Neutrophil (primary cell): ENCODE results near the gene LYSMD3.

Source experiments
- H3K27ac ChIP-seq: fragments of 200-600 bp; sonication (generic); 2 replicates; pipeline ENCODE4 v1.5.1; 2016; ENCODE audit warnings: mild to moderate bottlenecking, moderate library complexity
- H3K27me3 ChIP-seq: fragments of 200-600 bp; sonication (generic); 2 replicates; pipeline ENCODE4 v1.6.0; 2016; ENCODE audit warnings: mild to moderate bottlenecking
- H3K36me3 ChIP-seq: fragments of 200-600 bp; sonication (generic); 2 replicates; pipeline ENCODE4 v1.5.1; 2017
- H3K4me1 ChIP-seq, 2 experiments: fragments of 200-600 bp in 1 of 2; sonication (generic) in 1 of 2; 1 replicate in 1 of 2; 2 replicates in 1 of 2; pipeline versions ENCODE4 v1.5.1 to v1.6.1; 2013 to 2016; ENCODE audit warnings: low read depth in 1 of 2, low read length in 1 of 2, mild to moderate bottlenecking in 1 of 2, moderate library complexity in 1 of 2; ENCODE audit not compliant: control insufficient read depth in 1 of 2, insufficient read depth in 1 of 2
- H3K4me3 ChIP-seq, 2 experiments: fragments of 200-600 bp in 1 of 2; sonication (generic) in 1 of 2; 1 replicate in 1 of 2; 2 replicates in 1 of 2; pipeline ENCODE4 v1.5.1; 2013 to 2016; ENCODE audit warnings: low read depth in 1 of 2, low read length in 1 of 2, mild to moderate bottlenecking in 1 of 2, moderate library complexity in 1 of 2
- H3K9me3 ChIP-seq: fragments of 200-600 bp; sonication (generic); 2 replicates; pipeline ENCODE4 v1.5.1; 2016
- TF ChIP-seq, protein P1 (sequence below): fragments of 200-600 bp; sonication (generic); IDR thresholded peaks from 2 replicates; pipeline ENCODE4 v1.5.1; 2016; ENCODE audit warnings: antibody characterized with exemption

LYSMD3 gene

DNA sequence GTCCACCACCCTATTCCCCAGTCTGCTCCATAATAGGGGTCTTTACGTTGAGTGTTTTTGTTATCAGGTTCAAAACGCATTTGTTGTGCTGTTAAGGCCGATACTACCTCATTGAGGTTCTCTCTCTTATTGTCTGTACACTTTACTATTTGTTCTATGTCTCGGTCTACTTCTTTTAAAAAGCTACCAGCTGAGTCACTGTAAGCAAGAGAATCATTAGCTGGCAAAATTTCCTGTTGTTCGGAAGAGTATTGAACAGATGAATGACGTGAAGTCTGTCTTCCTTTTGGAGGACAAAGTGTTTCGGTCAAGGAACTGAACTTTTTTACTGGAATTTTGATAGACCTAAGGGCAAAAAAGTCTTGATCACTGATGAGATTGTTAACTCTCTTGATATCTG is 10.3 kb downstream of the LYSMD3 start:
- H3K27me3 ChIP-seq: no peaks in the 10 kb centered on the region
- TF ChIP-seq, protein P1, sequence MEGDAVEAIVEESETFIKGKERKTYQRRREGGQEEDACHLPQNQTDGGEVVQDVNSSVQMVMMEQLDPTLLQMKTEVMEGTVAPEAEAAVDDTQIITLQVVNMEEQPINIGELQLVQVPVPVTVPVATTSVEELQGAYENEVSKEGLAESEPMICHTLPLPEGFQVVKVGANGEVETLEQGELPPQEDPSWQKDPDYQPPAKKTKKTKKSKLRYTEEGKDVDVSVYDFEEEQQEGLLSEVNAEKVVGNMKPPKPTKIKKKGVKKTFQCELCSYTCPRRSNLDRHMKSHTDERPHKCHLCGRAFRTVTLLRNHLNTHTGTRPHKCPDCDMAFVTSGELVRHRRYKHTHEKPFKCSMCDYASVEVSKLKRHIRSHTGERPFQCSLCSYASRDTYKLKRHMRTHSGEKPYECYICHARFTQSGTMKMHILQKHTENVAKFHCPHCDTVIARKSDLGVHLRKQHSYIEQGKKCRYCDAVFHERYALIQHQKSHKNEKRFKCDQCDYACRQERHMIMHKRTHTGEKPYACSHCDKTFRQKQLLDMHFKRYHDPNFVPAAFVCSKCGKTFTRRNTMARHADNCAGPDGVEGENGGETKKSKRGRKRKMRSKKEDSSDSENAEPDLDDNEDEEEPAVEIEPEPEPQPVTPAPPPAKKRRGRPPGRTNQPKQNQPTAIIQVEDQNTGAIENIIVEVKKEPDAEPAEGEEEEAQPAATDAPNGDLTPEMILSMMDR: no peak
- H3K9me3 ChIP-seq: no peaks in the 10 kb centered on the region
- no peak overlapping the region for H3K4me3 ChIP-seq
- peaks cover 65% of the 10 kb centered on the region for H3K36me3 ChIP-seq
- no peak overlapping the region for H3K27ac ChIP-seq
- H3K4me1 ChIP-seq: no peaks in the 10 kb centered on the region

DNA sequence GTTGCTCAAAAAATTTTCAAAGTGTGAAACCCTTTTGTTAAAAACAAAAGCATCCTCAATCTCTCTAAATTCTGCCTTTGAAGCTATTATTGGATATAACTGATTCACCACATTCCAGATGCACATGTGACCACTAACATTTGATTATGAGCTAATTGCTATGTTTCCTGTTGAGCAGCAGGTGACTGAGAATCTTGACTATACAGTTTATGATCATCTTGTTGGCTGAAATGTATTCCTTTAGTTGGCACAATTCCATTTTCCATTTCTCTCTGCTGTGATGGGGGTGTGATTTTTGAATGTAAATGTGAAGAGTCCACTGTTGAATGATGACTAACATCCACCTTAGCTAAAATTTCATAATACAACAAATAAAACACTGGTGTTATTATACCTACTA is 10.7 kb downstream of the LYSMD3 start:
- TF ChIP-seq, protein P1: no peak

DNA sequence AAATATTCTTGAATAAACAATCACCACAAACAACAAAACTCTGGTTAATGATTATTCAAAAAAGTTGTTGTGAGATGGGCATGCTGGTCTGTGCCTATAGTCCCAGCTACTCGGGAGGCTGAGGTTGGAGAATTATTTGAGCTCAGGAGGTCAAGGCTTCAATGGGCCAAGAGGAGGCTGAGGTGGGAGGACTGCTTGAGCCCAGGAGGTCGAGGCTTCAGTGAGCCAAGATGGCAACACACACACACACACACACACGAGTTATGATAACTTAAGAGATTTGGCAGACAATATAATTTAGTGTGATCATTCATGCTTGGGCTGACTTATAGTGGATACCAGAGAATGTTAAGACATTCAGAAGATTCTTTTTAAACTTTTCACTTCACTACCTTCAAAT is 14.9 kb downstream of the LYSMD3 start:
- no peak overlapping the region for H3K27ac ChIP-seq
- H3K27me3 ChIP-seq: no peaks in the 10 kb centered on the region
- no peaks in the 10 kb centered on the region for H3K9me3 ChIP-seq
- peaks cover 28% of the 10 kb centered on the region for H3K36me3 ChIP-seq
- TF ChIP-seq, protein P1: no peak
- no peak overlapping the region for H3K4me3 ChIP-seq
- H3K4me1 ChIP-seq: no peaks in the 10 kb centered on the region

More for the DNA sequence above, 10.7 kb downstream of the LYSMD3 start:
- Histone ChIP-seq H3K4me1 (no peaks in the 10 kb centered on the region), H3K4me3 (no peak overlapping the region), H3K36me3 (peaks cover 61% of the 10 kb centered on the region), H3K9me3 (no peaks in the 10 kb centered on the region), H3K27me3 (no peaks in the 10 kb centered on the region), H3K27ac (no peak overlapping the region)

DNA sequence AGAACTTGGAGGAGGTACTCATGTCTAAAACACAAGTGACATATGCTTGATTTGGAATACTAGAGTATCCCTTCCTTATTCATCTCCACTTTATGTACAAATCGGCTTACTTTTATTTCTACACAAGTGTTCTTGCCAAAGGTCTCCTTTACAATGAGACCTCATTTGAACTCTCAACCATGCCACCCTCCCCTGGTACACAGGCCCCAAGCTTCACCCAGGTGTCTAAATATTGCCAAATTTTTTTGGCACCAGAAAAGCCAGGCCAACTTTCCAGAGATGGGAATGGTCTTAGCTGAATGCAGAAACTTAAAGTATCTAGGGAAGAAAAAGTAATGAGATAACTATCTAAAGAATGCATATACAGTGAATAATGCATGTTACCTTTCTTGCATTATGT is 18.9 kb downstream of the LYSMD3 start:
- TF ChIP-seq, protein P1: no peak
- H3K4me1 ChIP-seq: no peaks in the 10 kb centered on the region
- peaks cover 8% of the 10 kb centered on the region for H3K36me3 ChIP-seq
- no peaks in the 10 kb centered on the region for H3K27me3 ChIP-seq
- no peak overlapping the region for H3K27ac ChIP-seq
- H3K4me3 ChIP-seq: no peak overlapping the region
- H3K9me3 ChIP-seq: no peaks in the 10 kb centered on the region

DNA sequence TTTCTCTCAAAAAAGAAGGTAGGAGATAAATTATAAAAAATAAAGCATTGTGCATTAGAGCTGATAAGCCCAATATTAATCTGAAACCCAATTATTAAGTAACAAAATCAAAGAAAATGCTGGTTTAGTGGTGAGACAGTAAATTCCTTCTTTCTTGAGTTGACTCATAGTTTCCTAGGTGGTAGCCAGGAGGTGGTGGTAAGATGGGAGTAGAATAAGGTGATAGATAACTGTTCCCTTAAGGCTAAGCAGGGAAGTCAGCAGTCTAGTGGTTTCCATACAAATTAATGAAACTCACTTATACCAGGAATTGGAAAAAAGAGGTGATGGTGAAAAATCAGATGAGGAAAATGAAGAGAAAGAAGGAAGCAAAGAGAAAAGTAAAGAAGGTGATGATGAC is 23.2 kb downstream of the LYSMD3 start:
- Histone ChIP-seq H3K27me3 (no peaks in the 10 kb centered on the region), H3K4me1 (no peaks in the 10 kb centered on the region), H3K9me3 (no peaks in the 10 kb centered on the region), H3K36me3 (no peaks in the 10 kb centered on the region), H3K4me3 (no peak overlapping the region), H3K27ac (no peak overlapping the region)
- TF ChIP-seq, protein P1: no peak

DNA sequence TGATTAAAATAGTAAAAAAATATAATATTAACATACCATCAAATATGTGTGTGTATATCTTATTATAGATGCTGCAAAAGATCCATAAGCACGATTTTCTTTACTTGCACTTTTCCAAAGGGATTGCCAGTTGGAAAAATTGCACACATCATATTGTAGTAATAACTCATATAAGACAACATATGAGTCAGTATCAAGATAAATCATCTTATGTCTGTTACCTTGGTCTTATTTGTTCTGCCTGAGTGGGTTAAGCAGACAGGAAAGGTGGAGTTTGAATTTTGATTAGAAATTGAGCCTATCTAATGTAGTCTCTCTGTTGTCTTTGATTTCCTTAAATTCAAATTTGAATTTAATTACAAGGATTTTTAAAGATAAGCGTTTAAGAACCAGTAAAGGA is 24.6 kb downstream of the LYSMD3 start:
- H3K36me3 ChIP-seq: no peaks in the 10 kb centered on the region

More for the DNA sequence above, 24.6 kb downstream of the LYSMD3 start:
- Histone ChIP-seq H3K9me3 (no peaks in the 10 kb centered on the region), H3K4me3 (no peak overlapping the region), H3K27ac (no peak overlapping the region), H3K4me1 (no peaks in the 10 kb centered on the region), H3K27me3 (no peaks in the 10 kb centered on the region)
- TF ChIP-seq, protein P1: no peak
